GF-D8 (cell line): ENCODE data around the gene SLC9A2.

Experiments used
- DNase-seq: peaks from one replicate; lab custom pipeline; 2025; lab: John Stamatoyannopoulos, UW

Gene SLC9A2, protein sequence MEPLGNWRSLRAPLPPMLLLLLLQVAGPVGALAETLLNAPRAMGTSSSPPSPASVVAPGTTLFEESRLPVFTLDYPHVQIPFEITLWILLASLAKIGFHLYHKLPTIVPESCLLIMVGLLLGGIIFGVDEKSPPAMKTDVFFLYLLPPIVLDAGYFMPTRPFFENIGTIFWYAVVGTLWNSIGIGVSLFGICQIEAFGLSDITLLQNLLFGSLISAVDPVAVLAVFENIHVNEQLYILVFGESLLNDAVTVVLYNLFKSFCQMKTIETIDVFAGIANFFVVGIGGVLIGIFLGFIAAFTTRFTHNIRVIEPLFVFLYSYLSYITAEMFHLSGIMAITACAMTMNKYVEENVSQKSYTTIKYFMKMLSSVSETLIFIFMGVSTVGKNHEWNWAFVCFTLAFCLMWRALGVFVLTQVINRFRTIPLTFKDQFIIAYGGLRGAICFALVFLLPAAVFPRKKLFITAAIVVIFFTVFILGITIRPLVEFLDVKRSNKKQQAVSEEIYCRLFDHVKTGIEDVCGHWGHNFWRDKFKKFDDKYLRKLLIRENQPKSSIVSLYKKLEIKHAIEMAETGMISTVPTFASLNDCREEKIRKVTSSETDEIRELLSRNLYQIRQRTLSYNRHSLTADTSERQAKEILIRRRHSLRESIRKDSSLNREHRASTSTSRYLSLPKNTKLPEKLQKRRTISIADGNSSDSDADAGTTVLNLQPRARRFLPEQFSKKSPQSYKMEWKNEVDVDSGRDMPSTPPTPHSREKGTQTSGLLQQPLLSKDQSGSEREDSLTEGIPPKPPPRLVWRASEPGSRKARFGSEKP

DNA sequence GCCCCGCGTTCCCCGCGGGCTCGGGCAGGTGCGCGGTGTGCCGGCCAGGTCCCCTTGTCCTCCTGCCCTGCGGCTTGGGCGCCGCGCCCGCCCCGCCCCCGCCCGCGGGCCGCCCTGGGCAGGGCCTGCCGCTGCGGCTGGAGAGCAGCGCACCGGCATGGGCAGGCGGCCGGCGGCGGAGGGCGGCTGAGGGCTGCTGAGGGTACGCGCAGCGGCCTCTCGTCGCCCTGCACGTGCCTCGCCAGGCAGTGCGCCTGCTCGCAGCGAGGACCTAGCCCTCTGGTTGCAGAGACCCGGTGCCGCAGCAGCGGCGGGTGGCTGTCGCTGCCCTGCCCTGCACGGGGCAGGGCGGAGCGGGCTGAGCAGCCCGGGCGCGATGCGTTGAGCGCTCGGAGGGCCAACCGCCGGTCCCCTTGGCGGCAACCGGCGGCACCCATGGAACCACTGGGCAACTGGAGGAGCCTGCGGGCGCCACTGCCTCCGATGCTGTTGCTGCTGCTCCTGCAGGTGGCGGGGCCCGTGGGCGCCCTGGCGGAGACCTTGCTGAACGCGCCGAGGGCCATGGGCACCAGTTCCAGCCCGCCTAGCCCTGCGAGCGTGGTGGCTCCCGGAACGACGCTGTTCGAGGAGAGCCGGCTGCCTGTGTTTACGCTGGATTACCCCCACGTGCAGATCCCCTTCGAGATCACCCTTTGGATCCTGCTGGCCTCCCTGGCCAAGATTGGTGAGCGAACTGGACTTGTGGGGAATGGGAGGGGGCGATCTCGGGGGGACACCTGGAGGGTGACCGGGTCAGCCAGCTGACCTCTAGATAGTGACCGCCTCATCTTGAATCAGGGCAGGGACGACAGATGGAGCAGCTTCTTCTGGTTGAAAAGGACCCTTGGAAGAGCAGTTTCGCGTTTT is at the start of gene SLC9A2:
TSS of gene SLC9A2 (plus strand) at position 140 of the 906 bp plus-strand sequence. CDS start at position 436, 296 bp downstream.
- DNase-seq = no peak

DNA sequence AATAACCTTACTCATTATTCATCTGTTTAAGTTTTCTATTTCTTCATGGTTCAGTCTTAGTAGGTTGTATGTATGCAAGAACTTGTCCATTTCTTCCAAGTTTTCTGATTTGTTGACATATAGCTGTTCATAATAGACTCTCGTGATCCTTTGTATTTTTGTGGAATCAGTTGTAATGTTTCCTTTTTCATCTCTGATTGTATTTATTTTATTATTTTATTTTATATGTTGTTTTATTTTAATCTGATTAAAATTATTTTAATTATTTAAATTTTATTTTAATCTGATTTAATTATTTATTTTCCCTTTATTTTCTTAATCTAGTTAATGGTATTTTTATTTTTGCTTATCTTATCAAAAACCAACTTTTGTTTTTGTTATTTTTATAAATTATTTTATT is 43.5 kb upstream of the SLC9A2 start:
- no peak for DNase-seq

DNA sequence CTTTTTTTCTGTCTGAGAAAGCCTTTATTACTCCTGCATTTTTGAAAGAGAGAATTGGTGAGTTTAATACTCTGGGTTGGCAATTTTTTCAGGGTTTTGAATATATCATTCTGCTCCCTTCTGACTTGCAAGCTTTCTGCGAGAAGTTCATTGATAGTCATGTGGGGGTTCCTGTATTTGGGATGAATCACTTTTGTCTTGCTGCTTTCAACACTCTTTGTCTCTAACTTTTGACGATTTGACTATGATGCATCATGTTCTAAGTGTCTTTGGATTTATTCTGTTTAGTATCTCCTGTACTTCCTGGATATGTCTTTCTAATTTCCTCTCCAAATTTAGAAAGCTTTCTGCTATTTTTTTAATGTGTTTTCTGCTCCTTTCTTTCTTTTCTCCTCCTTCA is 41.0 kb upstream of the SLC9A2 start:
- DNase-seq = no peak

DNA sequence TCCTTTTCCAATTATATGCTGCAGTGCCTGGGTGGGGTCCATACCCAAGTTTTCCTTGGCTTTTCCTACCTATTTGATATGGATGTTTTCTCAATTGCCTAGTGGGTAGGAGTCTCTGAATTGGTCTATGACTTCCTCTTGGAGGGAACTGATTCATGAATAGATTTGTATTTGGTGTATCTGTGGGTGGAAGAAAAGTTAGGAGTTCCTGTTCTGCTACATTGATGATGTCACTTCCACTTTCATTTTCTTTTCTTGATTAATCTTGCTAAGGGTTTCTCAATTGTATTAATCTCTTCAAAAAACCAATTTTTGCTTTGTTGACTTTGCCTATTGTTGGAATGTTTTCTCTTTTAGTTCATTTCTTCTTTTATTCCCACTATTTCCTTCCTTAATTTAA is 37.4 kb upstream of the SLC9A2 start:
- DNase-seq = no peak

DNA sequence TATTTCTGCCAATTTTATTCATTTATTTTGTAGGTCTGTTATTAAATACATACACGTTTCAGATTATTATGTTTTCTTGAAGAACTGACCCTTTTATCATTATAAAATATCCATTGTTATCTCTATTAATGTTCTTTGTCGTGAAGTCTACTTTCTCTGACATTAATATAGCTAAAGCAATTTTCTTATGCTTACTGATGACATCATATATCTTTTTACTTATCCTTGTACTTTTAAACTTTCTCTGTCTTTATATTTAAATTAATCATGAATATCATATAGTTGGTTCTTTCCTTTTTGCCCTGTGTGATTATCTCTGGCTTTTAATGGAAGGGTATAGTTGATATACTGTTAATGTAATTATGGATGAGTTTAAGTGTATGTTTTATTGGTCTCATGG is 36.5 kb upstream of the SLC9A2 start:
- DNase-seq = no peak

DNA sequence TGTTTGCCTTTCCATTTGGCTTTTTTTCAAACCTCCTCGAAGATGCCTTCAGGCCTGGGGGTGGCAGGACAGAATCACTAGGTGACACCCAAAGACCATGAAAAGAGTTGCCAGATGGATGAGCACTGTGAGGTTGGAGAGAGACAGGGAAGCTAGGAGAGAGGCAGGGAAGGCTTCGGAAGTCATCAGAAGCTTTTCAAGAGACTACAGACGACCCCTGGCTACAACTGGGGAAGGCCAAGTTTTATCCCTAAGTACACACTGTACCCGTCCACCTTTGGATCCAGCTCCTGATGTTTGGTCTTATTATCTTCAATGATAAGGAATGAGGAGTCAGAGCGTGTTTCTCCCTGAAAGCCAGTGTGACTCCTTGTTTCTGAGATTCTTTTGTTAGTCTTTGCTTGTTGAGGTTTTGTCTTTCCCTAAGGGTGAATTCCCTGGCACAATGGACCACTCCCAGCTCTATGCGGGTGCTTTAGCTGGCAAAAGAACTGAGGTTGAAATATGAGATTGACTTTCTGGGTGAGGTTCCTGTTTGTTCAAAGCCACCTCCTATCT is 33.4 kb upstream of the SLC9A2 start:
- DNase-seq = no peak

DNA sequence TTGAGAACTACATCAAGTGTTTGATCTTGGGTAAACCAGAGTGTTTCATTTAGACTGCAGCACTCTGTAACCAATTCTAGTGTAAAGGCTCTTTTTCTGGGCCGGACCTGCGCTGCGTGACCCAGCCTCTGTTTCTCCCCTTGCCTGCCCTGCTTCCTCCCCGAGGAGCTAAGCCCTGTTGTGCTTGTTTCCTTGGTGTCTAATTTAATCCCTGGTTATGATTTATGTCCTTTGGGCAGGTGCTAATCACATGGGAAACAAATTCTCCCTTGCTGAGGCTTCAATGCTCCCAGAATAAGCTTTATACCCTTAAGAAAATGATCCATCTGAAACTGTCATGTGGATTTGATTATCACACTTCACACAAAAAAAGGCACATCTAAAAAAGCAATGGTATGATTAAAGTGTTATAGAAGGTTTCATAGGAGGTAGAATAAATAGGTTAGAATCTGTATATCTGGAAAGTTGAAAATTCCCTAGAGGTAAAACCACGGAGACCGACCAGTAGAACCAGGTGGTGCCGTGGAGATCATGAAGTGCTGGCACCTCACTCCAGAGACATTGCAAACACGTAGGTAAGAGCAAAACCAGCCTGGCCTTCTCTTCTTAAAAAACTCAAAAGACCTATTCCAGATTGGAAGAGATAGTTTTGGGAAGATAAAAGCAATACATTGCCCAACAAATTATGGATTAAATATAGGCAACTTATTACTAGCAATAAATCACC is 31.0 kb upstream of the SLC9A2 start:
- DNase-seq = no peak

DNA sequence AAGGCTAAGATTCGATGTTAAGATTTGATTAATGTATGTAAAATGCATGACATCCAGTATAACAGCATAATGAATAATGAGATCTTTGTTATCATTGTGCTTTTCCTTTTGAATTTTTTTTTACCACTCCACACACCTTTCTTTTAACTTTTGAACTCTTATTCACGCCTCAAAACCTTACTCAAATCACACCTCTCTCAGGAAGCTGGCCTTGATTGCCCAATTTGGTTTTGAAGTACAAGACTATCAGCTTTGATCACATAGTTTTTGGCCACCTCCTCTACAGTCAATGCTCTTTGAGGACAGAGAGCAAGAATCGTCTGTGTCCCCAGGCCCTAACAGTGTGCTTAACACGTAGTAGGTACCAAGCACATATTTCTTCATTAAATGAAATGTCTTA is 29.9 kb upstream of the SLC9A2 start:
- no peak for DNase-seq

DNA sequence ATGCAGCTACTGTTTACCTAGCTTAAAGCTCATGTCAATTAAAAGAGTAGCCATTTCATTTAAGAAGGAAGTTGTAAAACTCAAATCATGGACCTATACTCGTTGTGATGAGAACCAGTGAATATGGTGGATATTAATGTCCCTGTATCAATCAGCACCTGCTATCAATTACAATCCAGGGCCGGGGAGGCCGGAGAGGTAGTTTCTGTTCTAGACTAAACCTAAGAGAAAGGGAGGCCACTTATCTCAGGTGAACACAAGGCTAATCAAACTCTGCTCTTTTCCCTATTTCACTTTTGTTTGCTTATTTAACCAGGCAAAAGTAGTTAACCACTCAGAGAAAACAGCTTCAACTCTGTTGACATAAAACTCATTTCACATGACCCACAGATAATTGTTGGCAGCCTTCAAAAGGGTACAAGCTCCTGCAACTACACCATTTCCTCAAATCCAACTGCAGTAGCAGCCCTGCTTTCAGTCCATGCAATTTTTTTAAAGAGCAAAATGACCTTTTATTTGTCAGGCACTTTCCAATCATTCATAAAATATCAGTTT is 27.8 kb upstream of the SLC9A2 start:
- DNase-seq = no peak

DNA sequence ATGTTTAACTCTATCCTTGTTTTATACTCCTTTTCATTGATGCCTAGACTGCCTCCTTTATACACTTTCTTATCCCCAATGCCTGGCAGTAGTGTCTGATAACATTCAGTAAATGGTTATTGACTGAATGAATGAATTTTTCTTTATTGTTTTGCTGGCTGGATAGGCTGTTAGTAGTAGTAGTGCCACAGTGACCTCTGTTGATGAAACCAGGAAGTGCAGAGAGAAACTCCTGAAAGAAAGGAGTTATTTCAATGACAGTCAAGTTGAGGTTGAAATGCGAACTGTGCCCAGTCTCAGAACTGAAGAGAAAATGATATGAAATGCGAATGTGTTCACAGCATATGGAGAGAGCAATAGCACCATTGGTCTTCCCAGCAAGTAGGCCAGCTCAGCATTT is 26.8 kb upstream of the SLC9A2 start:
- DNase-seq = no peak

DNA sequence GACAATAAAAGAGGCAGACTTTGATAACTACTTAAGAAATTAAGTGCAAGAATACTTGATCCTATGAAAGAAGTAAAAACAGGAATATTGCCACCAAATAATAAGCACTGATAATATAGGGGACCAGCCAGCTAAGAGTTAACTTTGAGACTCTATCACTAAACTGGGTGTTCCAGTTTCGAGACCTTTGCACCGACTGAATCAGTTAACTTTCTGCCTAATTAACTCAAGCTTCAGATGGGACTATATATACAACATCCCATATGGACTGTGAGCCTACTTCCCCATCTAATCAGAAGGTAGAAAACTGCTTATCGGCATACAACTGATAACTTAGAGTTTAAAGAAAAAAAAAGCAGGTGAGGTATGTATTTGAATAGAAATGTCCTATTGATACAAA is 25.8 kb upstream of the SLC9A2 start:
- DNase-seq = no peak

DNA sequence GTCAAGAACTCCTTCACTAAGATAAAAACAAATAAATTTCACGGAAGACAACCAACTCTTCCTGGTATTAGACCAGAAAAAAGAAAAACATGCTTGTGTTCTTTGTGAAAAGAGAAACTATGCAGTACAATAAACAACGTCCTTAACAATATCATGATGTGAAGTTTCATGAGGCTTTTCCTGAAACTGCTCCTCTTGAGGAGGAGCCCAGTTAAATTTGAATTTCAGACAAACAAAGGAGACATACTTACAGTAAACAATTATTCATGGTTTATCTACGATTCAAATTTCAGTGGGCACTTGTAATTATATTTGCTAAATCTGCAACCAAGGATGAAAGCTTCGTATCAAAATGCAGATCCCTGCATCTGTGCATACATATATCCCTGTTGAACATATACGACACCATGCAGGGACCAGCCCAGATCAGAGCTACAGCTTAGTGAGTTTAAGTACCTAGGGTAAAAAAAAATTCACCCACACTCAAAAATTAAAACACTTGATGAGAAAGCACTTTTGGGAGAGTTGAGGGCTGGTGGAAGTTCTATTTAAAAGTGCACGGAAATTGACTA is 24.8 kb upstream of the SLC9A2 start:
- no peak for DNase-seq

DNA sequence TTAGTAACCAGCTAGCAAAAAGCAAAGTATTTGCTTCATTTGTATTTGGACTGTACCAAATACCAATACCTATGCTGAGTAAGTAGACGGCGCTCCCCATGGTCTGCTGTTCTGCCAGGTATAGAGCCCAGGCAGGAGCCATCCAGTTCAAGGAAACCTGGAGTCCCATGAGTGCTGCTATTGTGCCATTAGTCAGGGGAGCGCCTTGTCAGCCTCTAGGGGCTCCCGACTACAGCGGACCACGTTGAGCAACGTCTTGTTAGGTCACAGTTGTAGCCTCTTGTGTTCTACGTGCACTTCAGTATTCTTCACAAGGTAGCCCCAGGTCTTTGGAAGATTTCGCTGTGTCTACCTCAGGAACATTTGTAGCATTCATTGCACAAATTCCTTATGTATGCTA is 21.6 kb upstream of the SLC9A2 start:
- no peak for DNase-seq

DNA sequence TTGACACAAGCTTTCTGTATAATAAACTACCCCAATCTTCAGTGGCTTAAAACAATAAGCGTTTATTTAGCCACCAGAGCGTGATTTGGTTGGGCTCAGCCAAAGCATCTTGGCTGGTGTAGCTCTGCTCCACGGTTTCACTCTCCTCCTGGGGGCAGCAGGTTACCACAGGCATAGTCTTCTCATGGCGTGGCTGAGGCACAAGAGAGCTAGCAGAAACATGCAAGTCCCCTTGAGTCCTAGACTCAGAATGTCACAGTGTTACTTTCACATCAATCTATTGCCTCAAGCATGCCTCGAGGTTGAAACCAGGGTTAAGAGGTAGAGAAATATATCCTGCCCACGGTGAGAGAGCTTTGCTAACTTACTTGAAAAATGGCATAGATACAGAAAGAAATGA is 19.9 kb upstream of the SLC9A2 start:
- DNase-seq = no peak

DNA sequence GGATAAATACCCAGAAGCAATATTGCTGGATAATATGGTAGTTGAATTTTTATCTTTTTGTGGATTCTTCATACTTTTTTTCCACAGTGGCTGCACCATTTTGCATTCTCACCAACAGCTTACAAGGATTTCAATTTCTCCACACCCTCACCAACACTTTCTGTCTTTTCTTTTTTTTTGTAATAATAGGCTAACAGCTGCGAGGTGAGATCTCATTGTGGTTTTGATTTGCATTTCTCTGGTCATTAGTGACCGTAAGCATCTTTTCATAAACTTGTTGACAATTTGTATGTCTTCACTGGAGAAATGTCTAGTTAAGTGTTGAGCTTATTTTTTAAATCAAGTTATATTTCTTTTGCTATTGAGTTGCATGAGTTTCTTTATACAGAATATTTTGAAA is 17.6 kb upstream of the SLC9A2 start:
- no peak for DNase-seq

DNA sequence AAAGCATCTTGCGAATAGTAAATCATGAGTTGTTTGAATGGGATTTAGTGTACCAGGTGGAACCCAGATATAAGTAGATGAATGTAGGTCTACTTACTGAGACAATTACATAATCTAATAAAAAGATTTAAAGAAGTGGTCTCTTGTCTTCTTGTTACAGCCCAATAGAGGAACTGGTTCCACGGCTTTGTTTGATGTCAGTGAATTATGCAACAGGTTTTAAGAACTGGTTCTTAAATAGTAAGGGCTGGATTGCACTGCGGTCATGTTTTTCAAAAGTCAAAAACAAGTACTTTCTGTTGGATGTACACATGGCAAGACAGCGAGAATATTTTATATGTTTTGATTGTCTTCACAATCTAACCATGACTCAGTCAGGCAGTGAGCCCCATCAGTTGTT is 15.4 kb upstream of the SLC9A2 start:
- DNase-seq = no peak

DNA sequence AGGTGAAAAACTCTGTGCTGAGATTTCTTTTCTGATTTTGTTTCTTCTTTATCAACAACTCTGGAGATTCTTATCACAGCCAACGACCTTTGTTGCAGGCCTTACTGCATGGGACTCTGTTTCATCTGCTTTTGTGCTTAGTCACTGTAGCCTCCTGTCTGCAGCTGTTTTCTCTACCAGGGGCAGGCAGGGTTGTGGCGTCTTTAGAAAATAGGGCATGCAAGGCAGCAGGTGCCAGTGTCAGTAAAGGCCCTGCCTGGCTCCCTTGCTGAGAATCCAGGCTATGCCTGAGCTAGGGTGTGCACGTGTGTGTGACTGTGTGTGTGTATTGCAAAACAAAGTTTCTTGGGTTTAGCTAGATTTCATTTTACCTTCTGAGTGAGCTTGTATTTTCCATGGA is 14.6 kb upstream of the SLC9A2 start:
- DNase-seq = no peak

DNA sequence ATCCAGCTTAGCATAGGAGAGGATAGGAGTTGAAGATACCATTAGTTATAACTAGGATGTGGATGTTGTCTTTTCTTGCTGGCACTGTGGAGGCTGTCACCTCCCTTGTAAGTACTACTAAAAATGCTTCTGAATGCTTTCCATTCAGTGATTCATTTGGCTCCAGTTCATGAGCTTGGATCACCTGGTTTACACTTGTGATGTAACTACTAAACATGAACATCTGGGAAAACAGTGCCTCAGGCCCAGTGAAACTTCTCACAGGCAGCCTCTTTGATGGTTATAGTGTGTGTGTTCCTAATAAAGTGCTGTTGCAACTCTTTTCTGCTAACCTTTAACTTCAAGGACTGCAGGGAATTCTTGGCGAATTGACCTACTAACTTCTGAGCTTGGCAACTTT is 13.0 kb upstream of the SLC9A2 start:
- no peak for DNase-seq

DNA sequence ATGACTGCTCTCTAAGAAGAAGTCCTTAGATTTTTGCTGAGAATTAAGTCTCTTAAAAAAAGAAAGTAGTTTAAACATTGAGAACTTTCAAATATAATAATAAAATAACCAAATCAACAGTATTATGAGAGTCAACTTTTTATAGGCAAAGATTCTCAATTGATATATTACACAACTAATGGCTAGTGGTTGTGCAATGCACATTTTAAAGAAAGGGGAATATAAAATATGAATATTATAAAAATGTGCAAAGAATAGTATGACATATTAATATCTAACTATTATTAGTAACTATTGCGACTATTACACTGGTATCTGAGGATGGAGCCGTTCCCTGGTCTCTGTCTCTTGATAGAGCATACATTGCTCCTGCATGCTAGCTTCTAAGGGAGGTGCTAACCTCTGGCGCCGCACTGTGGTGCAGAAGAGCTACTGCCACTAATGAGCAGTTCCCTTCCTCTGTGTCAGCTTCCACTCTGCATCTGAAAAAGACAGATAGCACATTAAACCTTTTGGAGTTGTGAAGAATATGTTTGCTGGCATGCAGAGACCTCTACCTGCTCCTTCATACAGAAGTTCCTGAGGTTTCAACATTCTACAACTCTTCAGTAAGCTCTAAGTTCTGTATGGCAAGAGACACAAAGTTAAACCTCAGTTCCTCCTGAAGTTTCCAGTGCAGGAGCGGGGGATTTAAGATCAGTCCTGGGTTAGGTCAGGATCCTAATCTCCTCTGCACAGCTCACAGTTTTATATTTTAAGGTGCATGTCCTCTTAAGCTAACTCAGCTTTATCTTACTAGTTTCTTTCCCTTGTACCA is 3.5 kb upstream of the SLC9A2 start:
- peak; percentile 11 for DNase-seq
